Activated CD8-positive, alpha-beta T cell treated with anti-CD3 and anti-CD28 coated beads, Interleukin-2, amount 10 ng/mL, durations not matched to agents 7 days and 5 days (primary cell): ENCODE data around the gene BMP7. TPM values are rescaled to one million over a fixed set of nuclear protein-coding genes. Genes with fewer than 3 reads are reported as not detected.

Source experiments
- ATAC-seq: fragments of 150-1000 bp; cut with Tn5 transposase; one replicate; pipeline ENCODE4 v1.10.0; 2021; ENCODE audit warnings: moderate library complexity
- CTCF ChIA-PET: fragments of 350-600 bp; sonication (Branson Sonifier 250); formaldehyde crosslinking; loops from one replicate; lab custom pipeline; 2021; ENCODE audit warnings: antibody characterized with exemption; lab: Charles Lee
- POLR2A ChIA-PET: fragments of 350-600 bp; sonication (Branson Sonifier 250); formaldehyde crosslinking; loops from one replicate; lab custom pipeline; 2021; ENCODE audit warnings: antibody characterized with exemption; lab: Charles Lee
- DNase-seq: peaks from one replicate; pipeline ENCODE4 v3.0.0-alpha.2; 2020
- H3K27ac Mint-ChIP-seq: one replicate; pipeline ENCODE4 v1.8.0; 2021; ENCODE audit warnings: mild to moderate bottlenecking, mixed read lengths
- H3K27me3 Mint-ChIP-seq: one replicate; pipeline ENCODE4 v1.8.0; 2021; ENCODE audit warnings: low read depth, mixed read lengths
- H3K36me3 Mint-ChIP-seq: one replicate; pipeline ENCODE4 v1.8.0; 2021; ENCODE audit warnings: low read depth, mixed read lengths
- H3K4me1 Mint-ChIP-seq: one replicate; pipeline ENCODE4 v1.8.0; 2021; ENCODE audit warnings: low read depth, mixed read lengths
- H3K4me3 Mint-ChIP-seq: one replicate; pipeline ENCODE4 v1.8.0; 2021; ENCODE audit warnings: mild to moderate bottlenecking, mixed read lengths
- H3K9me3 Mint-ChIP-seq: one replicate; pipeline ENCODE4 v1.8.0; 2022; ENCODE audit warnings: mixed read lengths; ENCODE audit not compliant: insufficient read depth
- total RNA-seq, 2 experiments: library from RNA; stranded (reverse); gene quantifications; one replicate each; pipeline ENCODE4 v1.2.3, GENCODE V29; 2021

BMP7 gene
- total RNA-seq, 2 experiments from 2014 or later = not detected

DNA sequence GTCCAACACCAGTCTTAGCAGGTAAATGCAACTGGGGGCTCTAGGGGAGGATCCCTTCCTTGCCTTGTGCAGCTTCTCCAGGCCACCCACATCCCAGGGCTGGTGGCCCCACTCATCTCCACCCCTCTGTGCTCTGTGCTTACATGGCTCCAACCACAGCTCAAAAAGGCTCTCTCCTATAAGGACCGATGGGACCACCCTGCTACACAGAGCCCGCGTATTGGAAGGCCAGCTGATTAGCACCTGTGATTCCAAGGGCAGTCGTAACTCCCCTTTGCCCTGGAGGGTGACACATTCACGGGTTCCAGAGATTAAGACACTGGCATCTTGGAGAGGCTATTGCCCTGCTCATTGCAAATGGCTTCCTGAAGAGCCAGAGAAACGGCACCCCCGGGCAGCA is 84.8 kb downstream of the BMP7 start:
- H3K36me3 Mint-ChIP-seq = no peaks in the 10 kb centered on the region
- no peak overlapping the region for H3K4me3 Mint-ChIP-seq
- ATAC-seq (no peak), DNase-seq (no peak)
- H3K4me1 Mint-ChIP-seq = no peaks in the 10 kb centered on the region
- no peaks in the 10 kb centered on the region for H3K9me3 Mint-ChIP-seq
- POLR2A ChIA-PET = no interaction called here
- peaks cover 2% of the 10 kb centered on the region for H3K27me3 Mint-ChIP-seq
- H3K27ac Mint-ChIP-seq = no peak overlapping the region
- CTCF ChIA-PET = no interaction called here

DNA sequence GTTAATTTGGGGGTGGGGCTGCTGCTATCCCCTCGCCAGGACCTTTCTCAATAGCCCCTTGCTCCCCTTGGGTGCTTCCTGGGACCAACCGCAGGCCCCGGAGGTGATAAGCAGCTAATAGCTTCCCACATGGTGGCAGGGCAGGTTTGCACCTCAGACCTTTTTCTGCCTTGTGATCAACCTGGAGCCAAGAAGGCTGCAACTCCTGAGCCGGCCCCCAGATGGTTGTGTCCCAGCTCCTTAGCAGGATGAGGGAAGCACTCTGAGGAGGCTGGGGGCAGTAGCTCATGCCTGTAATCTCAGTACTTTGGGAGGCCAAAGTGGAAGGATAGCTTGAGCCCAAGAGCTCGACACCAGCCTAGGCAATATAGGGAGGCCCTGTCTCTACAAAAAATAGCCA is 85.5 kb downstream of the BMP7 start:
- Mint-ChIP-seq H3K36me3 (no peaks in the 10 kb centered on the region), H3K9me3 (no peaks in the 10 kb centered on the region), H3K27me3 (peaks cover 2% of the 10 kb centered on the region), H3K4me3 (no peak overlapping the region), H3K27ac (no peak overlapping the region), H3K4me1 (no peaks in the 10 kb centered on the region)
- ChIA-PET CTCF (no interaction called here), POLR2A (no interaction called here)
- ATAC-seq = no peak
- no peak for DNase-seq

DNA sequence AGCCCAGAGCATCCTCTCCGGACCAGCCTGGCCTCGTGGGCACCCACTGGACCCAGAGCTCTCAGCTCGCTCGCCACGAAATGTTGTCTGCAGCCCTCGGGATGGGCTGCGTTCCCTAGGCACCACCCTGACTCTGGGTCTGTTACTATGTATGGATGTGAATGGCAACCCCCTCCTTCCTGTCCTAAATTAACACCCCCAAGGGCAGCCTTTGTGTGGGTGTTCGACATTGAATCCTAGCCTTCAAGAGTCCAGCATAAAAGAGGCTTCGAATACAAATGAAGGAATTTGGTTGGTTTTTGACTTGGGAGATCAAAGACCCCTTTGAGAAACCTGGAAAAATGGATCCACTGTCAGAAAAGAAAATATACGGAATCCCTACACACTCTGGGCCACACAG is 86.1 kb downstream of the BMP7 start:
- Mint-ChIP-seq H3K9me3 (no peaks in the 10 kb centered on the region), H3K27me3 (peaks cover 2% of the 10 kb centered on the region), H3K4me3 (no peak overlapping the region), H3K36me3 (no peaks in the 10 kb centered on the region), H3K4me1 (no peaks in the 10 kb centered on the region), H3K27ac (no peak overlapping the region)
- ChIA-PET CTCF (no interaction called here), POLR2A (no interaction called here)
- no peak for DNase-seq
- ATAC-seq = no peak

DNA sequence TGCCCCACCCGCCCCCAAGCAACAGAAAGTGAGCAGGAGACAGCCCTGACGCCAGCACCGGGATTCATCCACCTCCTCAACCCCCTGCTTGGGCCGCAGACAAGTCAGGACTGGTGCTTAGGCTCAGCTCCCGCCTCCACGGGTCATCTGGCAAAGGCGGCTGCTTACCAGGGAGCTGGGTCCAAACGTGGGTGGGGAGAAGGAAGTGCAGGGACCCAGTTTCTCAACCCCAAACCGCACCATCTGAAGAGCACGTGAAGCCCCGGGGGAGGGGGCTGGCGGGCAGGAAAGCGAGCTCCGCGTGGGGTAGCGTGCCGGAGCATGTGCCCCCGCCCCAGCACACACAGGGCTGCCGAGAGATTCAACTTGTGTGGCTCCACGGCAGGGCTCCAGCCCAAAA is 87.2 kb downstream of the BMP7 start:
- Mint-ChIP-seq H3K36me3 (no peaks in the 10 kb centered on the region), H3K27me3 (peaks cover 2% of the 10 kb centered on the region), H3K9me3 (no peaks in the 10 kb centered on the region), H3K4me3 (no peak overlapping the region), H3K4me1 (no peaks in the 10 kb centered on the region), H3K27ac (no peak overlapping the region)
- ChIA-PET CTCF (no interaction called here), POLR2A (no interaction called here)
- ATAC-seq (no peak), DNase-seq (no peak)

DNA sequence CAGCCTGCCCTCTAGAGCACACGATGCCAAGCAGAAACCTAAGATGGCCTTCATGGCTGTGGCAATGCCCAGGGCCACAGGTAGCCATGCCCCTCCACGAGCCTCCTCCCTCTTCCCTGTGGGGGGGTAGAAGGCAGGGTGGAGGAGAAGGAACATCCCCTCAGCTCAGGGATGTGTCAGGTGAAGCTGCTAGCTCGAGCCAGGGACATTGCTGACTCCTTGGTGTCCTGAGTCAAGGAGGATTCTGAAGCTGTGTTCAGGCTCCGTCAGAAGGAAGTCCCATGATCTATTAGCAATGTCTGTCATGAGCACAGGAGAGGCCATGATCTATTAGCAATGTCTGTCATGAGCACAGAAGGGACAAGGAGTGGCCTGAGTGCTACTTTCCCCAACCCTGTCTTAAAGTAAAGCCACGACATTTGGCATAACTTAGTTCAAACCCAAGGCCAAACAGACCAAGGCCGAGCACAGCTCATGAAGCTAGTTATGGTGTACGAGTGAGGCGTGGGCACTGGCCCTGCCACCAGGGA is 87.8 kb downstream of the BMP7 start:
- no peak for ATAC-seq
- Mint-ChIP-seq H3K9me3 (no peaks in the 10 kb centered on the region), H3K27me3 (peaks cover 2% of the 10 kb centered on the region), H3K4me1 (no peaks in the 10 kb centered on the region), H3K4me3 (no peak overlapping the region), H3K27ac (no peak overlapping the region), H3K36me3 (no peaks in the 10 kb centered on the region)
- no peak for DNase-seq
- CTCF ChIA-PET = no interaction called here
- POLR2A ChIA-PET = interaction anchor here (0.6 kb wide), 1 partner anchor 132 kb away, joined by 3 read pairs; no protein-coding TSS in a partner anchor

DNA sequence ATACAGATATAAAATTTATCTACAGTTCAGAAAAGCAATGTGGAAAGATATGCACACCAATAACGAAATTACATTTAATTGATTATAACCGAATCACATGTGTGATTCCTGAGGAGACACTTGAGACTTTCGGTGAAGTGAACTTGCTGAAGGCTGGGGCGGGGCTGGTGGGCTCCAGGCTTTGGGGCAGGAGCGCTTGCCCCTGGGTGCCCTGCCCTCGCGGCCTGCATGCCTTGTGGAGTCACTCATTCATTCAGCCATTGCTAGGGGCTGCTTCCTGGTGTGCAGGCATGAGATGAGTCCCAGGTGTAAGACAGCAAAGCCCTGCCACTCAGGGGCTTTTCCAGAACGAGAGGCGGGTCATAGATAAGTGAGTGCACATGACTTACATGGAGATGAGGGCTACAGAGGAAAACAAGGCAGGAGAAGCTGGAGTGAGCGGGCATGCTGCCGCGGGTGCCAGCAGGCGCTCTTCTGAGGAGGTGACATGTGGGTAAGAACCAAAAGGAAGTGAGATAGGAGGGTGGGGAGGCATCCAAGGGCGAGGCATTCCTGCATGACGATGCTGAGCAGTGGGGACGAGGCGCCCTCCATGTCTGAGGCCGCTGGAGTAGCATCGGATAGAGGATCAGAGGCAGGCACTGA is 88.7 kb downstream of the BMP7 start:
- H3K9me3 Mint-ChIP-seq = no peaks in the 10 kb centered on the region
- DNase-seq = no peak
- ATAC-seq = no peak
- no peak overlapping the region for H3K4me3 Mint-ChIP-seq
- peaks cover 2% of the 10 kb centered on the region for H3K27me3 Mint-ChIP-seq
- no peaks in the 10 kb centered on the region for H3K36me3 Mint-ChIP-seq
- H3K27ac Mint-ChIP-seq = no peak overlapping the region
- ChIA-PET CTCF (no interaction called here), POLR2A (no interaction called here)
- H3K4me1 Mint-ChIP-seq = no peaks in the 10 kb centered on the region

DNA sequence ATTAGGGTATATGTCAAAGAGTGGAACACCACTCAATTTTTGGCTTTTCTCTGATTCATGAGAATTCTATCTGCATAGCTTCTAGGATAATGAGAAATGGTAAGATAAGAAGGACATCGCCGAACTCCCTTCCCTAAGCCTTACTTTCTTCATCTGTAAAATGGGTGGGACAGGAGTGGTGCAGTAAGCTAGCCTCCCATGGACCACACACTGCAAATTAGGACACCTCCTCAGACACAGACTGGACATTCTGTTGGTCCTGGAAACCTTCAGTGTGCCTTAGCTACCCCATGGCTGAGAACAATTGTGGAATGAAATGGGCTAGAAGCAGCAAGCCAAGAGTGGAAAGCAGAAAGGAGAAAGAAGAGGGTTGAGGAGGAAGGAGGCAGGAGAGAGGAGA is 89.6 kb downstream of the BMP7 start:
- Mint-ChIP-seq H3K4me3 (no peak overlapping the region), H3K9me3 (no peaks in the 10 kb centered on the region), H3K27me3 (peaks cover 2% of the 10 kb centered on the region), H3K36me3 (no peaks in the 10 kb centered on the region), H3K4me1 (no peaks in the 10 kb centered on the region), H3K27ac (no peak overlapping the region)
- ATAC-seq (no peak), DNase-seq (no peak)
- CTCF ChIA-PET = no interaction called here
- POLR2A ChIA-PET = no interaction called here

DNA sequence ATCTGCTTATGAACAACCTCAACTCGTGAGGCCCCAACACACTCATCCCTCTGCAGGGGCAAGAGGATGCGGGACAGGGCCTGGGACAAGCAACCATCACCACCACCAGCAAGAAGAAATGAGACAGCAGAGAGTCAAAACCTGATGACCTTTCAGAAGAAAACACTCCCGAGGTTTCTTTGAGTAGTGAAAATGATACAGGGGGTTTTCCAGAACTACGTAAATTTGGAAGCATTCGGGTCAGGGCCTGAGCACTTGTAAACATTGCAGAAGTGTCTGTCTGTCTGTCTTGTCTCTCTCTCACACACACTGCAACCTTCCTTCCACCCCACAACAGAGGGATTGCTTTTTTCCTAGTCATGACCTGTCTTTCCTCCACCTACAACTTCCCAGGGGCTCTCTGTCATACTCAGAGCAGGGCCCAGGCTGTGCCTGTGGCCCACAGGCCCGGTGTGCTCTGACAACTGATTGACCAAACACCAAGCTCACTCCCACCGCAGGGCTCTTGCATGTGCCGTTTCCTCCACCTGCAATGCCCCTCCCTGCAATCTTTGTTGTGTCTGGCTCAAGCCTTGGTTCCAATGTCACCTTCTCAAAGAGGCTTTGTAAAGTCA is 90.9 kb downstream of the BMP7 start:
- peaks cover 2% of the 10 kb centered on the region for H3K27me3 Mint-ChIP-seq
- DNase-seq = no peak
- CTCF ChIA-PET = no interaction called here
- no peaks in the 10 kb centered on the region for H3K9me3 Mint-ChIP-seq
- ATAC-seq = no peak
- POLR2A ChIA-PET = no interaction called here
- no peak overlapping the region for H3K4me3 Mint-ChIP-seq
- no peaks in the 10 kb centered on the region for H3K36me3 Mint-ChIP-seq
- no peak overlapping the region for H3K27ac Mint-ChIP-seq
- no peaks in the 10 kb centered on the region for H3K4me1 Mint-ChIP-seq

DNA sequence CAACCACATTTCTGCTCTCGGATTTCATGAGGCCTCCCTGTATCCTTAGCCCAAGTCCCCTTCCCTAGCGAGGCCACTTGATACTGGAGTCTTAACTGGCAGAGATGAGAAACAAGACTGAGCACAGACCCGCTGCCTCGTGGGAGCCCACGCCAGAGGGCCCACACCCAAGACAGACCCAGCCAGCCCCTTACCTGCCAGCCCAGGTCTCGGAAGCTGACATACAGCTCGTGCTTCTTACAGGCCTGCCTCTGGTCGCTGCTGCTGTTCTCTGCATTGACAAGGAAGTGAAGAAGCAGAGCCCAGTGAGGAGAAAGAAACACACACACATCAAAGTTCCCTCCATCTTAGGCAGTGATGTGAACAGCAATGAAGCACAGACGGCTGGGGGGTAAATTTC is 91.7 kb downstream of the BMP7 start:
- ATAC-seq (no peak), DNase-seq (no peak)
- ChIA-PET CTCF (no interaction called here), POLR2A (no interaction called here)
- H3K27me3 Mint-ChIP-seq = no peaks in the 10 kb centered on the region
- no peaks in the 10 kb centered on the region for H3K9me3 Mint-ChIP-seq
- no peak overlapping the region for H3K4me3 Mint-ChIP-seq
- no peak overlapping the region for H3K27ac Mint-ChIP-seq
- no peaks in the 10 kb centered on the region for H3K4me1 Mint-ChIP-seq
- H3K36me3 Mint-ChIP-seq = no peaks in the 10 kb centered on the region

DNA sequence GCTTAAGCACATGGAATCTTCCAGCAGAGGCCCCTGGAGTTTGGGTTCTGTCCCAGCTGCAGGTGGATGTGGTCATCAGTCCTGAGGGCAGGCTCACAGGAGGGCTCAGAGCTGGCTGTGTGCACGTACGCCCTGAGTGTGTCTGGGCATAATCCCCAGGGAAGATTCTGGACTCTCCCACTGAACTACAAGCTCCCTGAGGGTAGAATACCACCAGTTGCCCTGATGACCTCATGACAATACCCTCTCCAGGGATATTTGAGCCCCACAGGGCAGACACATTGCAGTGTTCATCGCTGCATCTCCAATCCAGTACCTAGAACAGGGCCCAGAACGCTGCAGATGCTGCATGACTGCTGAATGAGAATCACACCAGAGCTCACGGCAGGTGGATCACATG is 92.5 kb downstream of the BMP7 start:
- POLR2A ChIA-PET = no interaction called here
- ATAC-seq = no peak
- no peak overlapping the region for H3K27ac Mint-ChIP-seq
- no peak for DNase-seq
- CTCF ChIA-PET = no interaction called here
- no peaks in the 10 kb centered on the region for H3K9me3 Mint-ChIP-seq
- H3K27me3 Mint-ChIP-seq = no peaks in the 10 kb centered on the region
- no peak overlapping the region for H3K4me3 Mint-ChIP-seq
- no peaks in the 10 kb centered on the region for H3K4me1 Mint-ChIP-seq
- no peaks in the 10 kb centered on the region for H3K36me3 Mint-ChIP-seq

DNA sequence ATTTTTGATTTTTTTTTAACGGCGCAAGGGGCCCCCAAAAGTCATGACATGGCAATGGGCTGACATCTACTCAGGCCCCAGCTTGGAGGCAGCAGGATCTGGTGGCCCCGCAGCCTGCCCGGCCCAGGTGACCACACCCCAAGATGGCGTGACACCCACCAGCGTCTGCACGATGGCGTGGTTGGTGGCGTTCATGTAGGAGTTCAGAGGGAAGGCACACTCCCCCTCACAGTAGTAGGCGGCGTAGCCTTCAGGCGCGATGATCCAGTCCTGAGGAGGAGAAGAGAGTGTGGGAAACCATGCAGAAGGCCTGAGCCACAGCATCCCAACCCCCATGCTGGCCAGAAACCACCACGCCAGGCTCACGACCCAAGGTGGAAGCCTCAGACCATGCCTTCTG is 93.4 kb downstream of the BMP7 start:
- H3K36me3 Mint-ChIP-seq = no peaks in the 10 kb centered on the region
- DNase-seq (no peak), ATAC-seq (no peak)
- H3K4me1 Mint-ChIP-seq = no peaks in the 10 kb centered on the region
- H3K27ac Mint-ChIP-seq = no peak overlapping the region
- no peaks in the 10 kb centered on the region for H3K27me3 Mint-ChIP-seq
- no peak overlapping the region for H3K4me3 Mint-ChIP-seq
- POLR2A ChIA-PET = no interaction called here
- CTCF ChIA-PET = no interaction called here
- H3K9me3 Mint-ChIP-seq = no peaks in the 10 kb centered on the region

DNA sequence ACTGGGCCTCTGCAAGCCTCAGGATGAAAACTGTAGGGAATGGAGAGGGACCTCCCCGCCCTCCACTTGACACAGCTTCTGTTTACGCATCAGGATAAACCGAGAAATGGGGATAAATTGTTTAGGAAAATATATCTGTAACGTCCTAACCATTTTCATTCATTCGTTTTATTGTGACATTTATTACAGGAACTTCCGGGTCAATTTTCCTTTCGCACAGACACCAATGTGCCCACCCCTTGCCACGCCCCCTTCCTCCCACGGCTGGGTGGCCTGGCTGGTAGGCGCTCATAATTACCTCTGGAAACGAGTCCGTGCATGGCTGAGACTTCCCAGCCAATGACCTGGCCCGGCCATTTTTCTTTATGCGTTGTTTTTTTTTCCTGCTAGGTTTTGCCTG is 96.1 kb downstream of the BMP7 start:
- no peak overlapping the region for H3K4me3 Mint-ChIP-seq
- ATAC-seq = no peak

More for the DNA sequence above, 96.1 kb downstream of the BMP7 start:
- Mint-ChIP-seq H3K27me3 (no peaks in the 10 kb centered on the region), H3K36me3 (no peaks in the 10 kb centered on the region), H3K4me1 (no peaks in the 10 kb centered on the region), H3K9me3 (no peaks in the 10 kb centered on the region), H3K27ac (no peak overlapping the region)
- DNase-seq = no peak
- CTCF ChIA-PET = no interaction called here
- POLR2A ChIA-PET = no interaction called here
